HepG2 (cell line): ENCODE measurements around the gene SLC5A10. TPM values are rescaled to one million over a fixed set of nuclear protein-coding genes. Genes with fewer than 3 reads are reported as not detected.

ENCODE experiments used
- ATAC-seq: fragments of 200-7000 bp; cut with Tn5 transposase; 3 replicates; pipeline ENCODE4 v1.9.1; 2020; ENCODE audit warnings: mild to moderate bottlenecking, moderate library complexity
- BruUV-seq: library from RNA; stranded (reverse); fragments of 400-500 nt; replicated peaks from 2 replicates; lab custom pipeline; 2021; lab: Mats Ljungman, UMichigan
- CTCF ChIA-PET: fragments of 300-600 bp; formaldehyde crosslinking; extraction: SDS; loops from one replicate; lab custom pipeline; 2021; ENCODE audit warnings: low total read pairs, inconsistent platforms, low intra/inter-chr PET ratio; lab: Yijun Ruan, JAX
- POLR2A ChIA-PET: fragments of 350-600 bp; sonication (Branson Sonifier 250); formaldehyde crosslinking; loops from one replicate; lab custom pipeline; 2020; ENCODE audit warnings: antibody characterized with exemption, inconsistent platforms; lab: Yijun Ruan, JAX
- DNase-seq: peaks from one replicate; pipeline ENCODE4 v3.0.0-alpha.2; 2015; ENCODE audit warnings: low spot score
- FAIRE-seq: peaks from 3 replicates; lab custom pipeline; 2011; peaks lifted over from hg19 to GRCh38; lab: Jason Lieb, UNC
- H2AFZ ChIP-seq: one replicate; pipeline ENCODE4 v1.6.1; 2011; ENCODE audit warnings: low read length, inconsistent platforms
- H3K27ac ChIP-seq: fragments of 300-600 bp; 3 replicates; pipeline ENCODE4 v1.8.0; 2011; ENCODE audit warnings: mixed run types, mild to moderate bottlenecking, mixed read lengths, low read length, inconsistent platforms; ENCODE audit not compliant: insufficient read depth; ENCODE audit errors: extremely low read length
- H3K27me3 ChIP-seq, 2 experiments: fragments of 200-600 bp in 1 of 2; 2 replicates in 1 of 2; 3 replicates in 1 of 2; pipeline versions ENCODE4 v1.6.0 to v1.8.0; 2011; ENCODE audit warnings: low read length in 2 of 2, mild to moderate bottlenecking in 2 of 2, moderate library complexity in 2 of 2, inconsistent platforms in 1 of 2; ENCODE audit not compliant: insufficient read depth in 2 of 2, control insufficient read depth in 1 of 2
- H3K36me3 ChIP-seq, 2 experiments: fragments of 200-600 bp in 1 of 2; replicated peaks in 1 of 2; 2 replicates in 1 of 2; 3 replicates in 1 of 2; pipeline versions ENCODE4 v1.5.1 to v1.8.0; 2011; ENCODE audit warnings: low read length in 2 of 2, inconsistent platforms in 1 of 2; ENCODE audit not compliant: insufficient read depth in 2 of 2, control insufficient read depth in 1 of 2
- H3K4me1 ChIP-seq: 2 replicates; pipeline ENCODE4 v1.5.1; 2012; ENCODE audit warnings: low read length, inconsistent platforms; ENCODE audit not compliant: insufficient read depth
- H3K4me2 ChIP-seq: 2 replicates; pipeline ENCODE4 v1.6.0; 2011; ENCODE audit warnings: low read depth, low read length, inconsistent platforms
- H3K4me3 ChIP-seq, 3 experiments: fragments of 200-600 bp in 1 of 3; sonication (generic), shearing (Covaris generic) in 1 of 3; replicated peaks in 1 of 3; 2 replicates each; pipeline ENCODE4 v1.5.1; 2011 to 2016; ENCODE audit warnings: low read length in 3 of 3, inconsistent platforms in 2 of 3, low read depth in 2 of 3, mild to moderate bottlenecking in 2 of 3, control low read depth in 1 of 3, mixed read lengths in 1 of 3; ENCODE audit not compliant: insufficient read depth in 1 of 3
- H3K79me2 ChIP-seq: one replicate; pipeline ENCODE4 v1.6.1; 2011; ENCODE audit warnings: low read length, inconsistent platforms; ENCODE audit not compliant: insufficient read depth
- H3K9ac ChIP-seq: 2 replicates; pipeline ENCODE4 v1.6.0; 2011; ENCODE audit warnings: mild to moderate bottlenecking, low read depth, low read length, inconsistent platforms; ENCODE audit not compliant: insufficient read depth
- H3K9me3 ChIP-seq: 2 replicates; pipeline ENCODE4 v1.5.1; 2012; ENCODE audit warnings: mild to moderate bottlenecking, low read length
- H4K20me1 ChIP-seq: 2 replicates; pipeline ENCODE4 v1.6.0; 2011; ENCODE audit warnings: inconsistent platforms, mild to moderate bottlenecking, low read length, moderate library complexity; ENCODE audit not compliant: insufficient read depth
- ATF1 ChIP-seq: IDR thresholded peaks from 2 replicates; pipeline ENCODE4 v1.6.1; 2016; ENCODE audit warnings: mild to moderate bottlenecking, control low read depth
- ATF3 ChIP-seq: sonication (generic); formaldehyde crosslinking; IDR thresholded peaks from 2 replicates; pipeline ENCODE4 v1.4.0; 2020; ENCODE audit warnings: missing genetic modification reagents
- ETV5 ChIP-seq: IDR thresholded peaks from 2 replicates; pipeline ENCODE4 v1.6.1; 2018; ENCODE audit warnings: missing biosample characterization, missing genetic modification reagents, inconsistent platforms, borderline replicate concordance
- MAFG ChIP-seq: sonication (generic); formaldehyde crosslinking; IDR thresholded peaks from 2 replicates; pipeline ENCODE4 v1.5.1; 2020; ENCODE audit warnings: mild to moderate bottlenecking, missing genetic modification reagents
- RNF219 ChIP-seq: sonication (generic); formaldehyde crosslinking; IDR thresholded peaks from 2 replicates; pipeline ENCODE4 v1.5.0; 2020; ENCODE audit warnings: mild to moderate bottlenecking, missing genetic modification reagents
- SNAI1 ChIP-seq: sonication (generic); formaldehyde crosslinking; IDR thresholded peaks from 2 replicates; pipeline ENCODE4 v1.5.0; 2020; ENCODE audit warnings: mild to moderate bottlenecking, missing genetic modification reagents, borderline replicate concordance
- SOX13 ChIP-seq, 3 experiments: fragments of 450-650 bp in 1 of 3; sonication (generic) in 1 of 3; formaldehyde crosslinking in 1 of 3; IDR thresholded peaks in 2 of 3; conservative IDR thresholded peaks in 1 of 3; 2 replicates each; pipeline versions ENCODE4 v1.5.0 to v1.6.1; 2016 to 2020; ENCODE audit warnings: antibody characterized with exemption in 1 of 3, mild to moderate bottlenecking in 1 of 3, missing compliant biosample characterization in 1 of 3, missing genetic modification reagents in 1 of 3, moderate library complexity in 1 of 3
- SYNCRIP ChIP-seq: fragments of 200-400 bp; formaldehyde crosslinking; IDR thresholded peaks from 2 replicates; pipeline ENCODE4 v1.6.1; 2018; ENCODE audit warnings: mild to moderate bottlenecking, low read depth, low read length; ENCODE audit not compliant: insufficient read depth
- TEF ChIP-seq: sonication (generic); formaldehyde crosslinking; IDR thresholded peaks from 2 replicates; pipeline ENCODE4 v1.5.0; 2020; ENCODE audit warnings: missing genetic modification reagents
- TFAP4 ChIP-seq: sonication (generic); IDR thresholded peaks from 2 replicates; pipeline ENCODE4 v1.6.1; 2016; ENCODE audit warnings: low read depth, borderline replicate concordance
- ZBTB14 ChIP-seq: sonication (generic); formaldehyde crosslinking; IDR thresholded peaks from 2 replicates; pipeline ENCODE4 v1.4.0; 2020; ENCODE audit warnings: missing genetic modification reagents
- ZIK1 ChIP-seq: sonication (generic); formaldehyde crosslinking; IDR thresholded peaks from 2 replicates; pipeline ENCODE4 v1.5.0; 2020; ENCODE audit warnings: mild to moderate bottlenecking, low read depth, missing genetic modification reagents, borderline replicate concordance
- ZKSCAN1 ChIP-seq: fragments of 150-350 bp; IDR thresholded peaks from 2 replicates; pipeline ENCODE4 v1.6.1; 2014; ENCODE audit warnings: low read length
- ZNF44 ChIP-seq: sonication (generic); formaldehyde crosslinking; IDR thresholded peaks from 2 replicates; pipeline ENCODE4 v1.5.1; 2020; ENCODE audit warnings: mild to moderate bottlenecking, missing genetic modification reagents
- ZNF496 ChIP-seq: sonication (generic); formaldehyde crosslinking; IDR thresholded peaks from 2 replicates; pipeline ENCODE4 v1.8.1; 2023; ENCODE audit warnings: mild to moderate bottlenecking, moderate library complexity, missing genetic modification reagents; ENCODE audit not compliant: insufficient replicate concordance
- ZNF644 ChIP-seq: IDR thresholded peaks from 2 replicates; pipeline ENCODE4 v1.6.1; 2016; ENCODE audit warnings: low read depth
- ZNF75D ChIP-seq: sonication (generic); formaldehyde crosslinking; IDR thresholded peaks from 2 replicates; pipeline ENCODE4 v1.8.1; 2023; ENCODE audit warnings: missing genetic modification reagents, mild to moderate bottlenecking, borderline replicate concordance
- WGBS: methylation state at CpG from one replicate; pipeline ENCODE4 v1.1.6; 2017; ENCODE audit warnings: low lambda C conversion rate; 5-methylcytosine and 5-hydroxymethylcytosine counted together
- in situ Hi-C: cut with HindIII; loops from 2 replicates; pipeline ENCODE4 v1.10.0; 2017; ENCODE audit warnings: low pct_unique_long_range_greater_than_20kb; ENCODE audit not compliant: extremely low pct_ligation_motif_present
- intact Hi-C: fragments of 100-400 bp; cut with micrococcal nuclease; formaldehyde crosslinking; loops from one replicate; pipeline ENCODE4 v1.10.0; 2022; ENCODE audit not compliant: unreplicated experiment
- polyA plus RNA-seq, 8 experiments: library from polyadenylated mRNA; depleted of rRNA in 3 of 8; stranded (reverse) in 7 of 8; unstranded in 1 of 8; fragments of >200 nt; fragmentation: Illumina TruSeq in 4 of 8; extraction: Trizol in 4 of 8; gene quantifications; 2 replicates each; pipeline versions ENCODE4 v1.2.1 to v1.2.3, GENCODE V29; 2011 to 2016; ENCODE audit warnings: low read depth in 4 of 8, missing spikeins in 1 of 8, mixed read lengths in 1 of 8; ENCODE audit not compliant: insufficient read depth in 1 of 8
- total RNA-seq, 5 experiments: library from RNA; depleted of rRNA; stranded (reverse); fragments of >200 nt; fragmentation: Illumina TruSeq; extraction: Trizol; gene quantifications; 2 replicates each; pipeline ENCODE4 v1.2.3, GENCODE V29; 2016; ENCODE audit warnings: low read depth in 1 of 5

The SLC5A10 gene
- total and polyA plus RNA-seq, 2 of the 13 experiments (the other 11 are each of a cell fraction or from before 2014, with no cell fraction given): 0.05 TPM; not detected in 1

GRCh38 chr17:19017804-19018599 is 66.0 kb downstream of the SLC5A10 start (continued):
- TF ChIP-seq ATF3: no peak
- TF ChIP-seq ZNF44 (CRISPR knock-in tag): no peak
- no peak for TF ChIP-seq SYNCRIP
- TF ChIP-seq TFAP4: no peak
- no peak for TF ChIP-seq ZIK1 (CRISPR knock-in tag)

- Histone ChIP-seq H3K9ac (no peak overlapping the region), H3K9me3 (no peaks in the 10 kb centered on the region), H3K4me2 (no peak overlapping the region), H3K4me1 (peaks cover 59% of the 10 kb centered on the region), H3K27me3 (peaks cover 6 to 32% of the 10 kb centered on the region in 2 experiments; a peak in 3 of 5 replicates), H2AFZ (no peak overlapping the region), H4K20me1 (no peaks in the 10 kb centered on the region), H3K36me3 (no peaks in the 10 kb centered on the region), H3K79me2 (no peaks in the 10 kb centered on the region), H3K4me3 (no peak overlapping the region), H3K27ac (no peak overlapping the region)
- ATAC-seq (no peak), DNase-seq (no peak), FAIRE-seq (no peak)
- in situ Hi-C loops (no loop called here), intact Hi-C loops (no loop called here)
- ChIA-PET CTCF (no interaction called here), POLR2A (interaction anchor here (1.9 kb wide), 1 partner anchor 12 kb away, joined by 11 read pairs; no protein-coding TSS in a partner anchor)
- no TSS peak for BruUV-seq
- 64% methylated on average over 5 of the region's 6 CpGs for WGBS
- no peak for TF ChIP-seq SOX13 (IDR thresholded peaks at IDR 0.05)
- TF ChIP-seq SOX13 (CRISPR knock-in tag; conservative IDR thresholded peaks at IDR 0.05 in 1 of 2, IDR thresholded peaks at IDR 0.05 in 1 of 2): no peak
- no peak for TF ChIP-seq SNAI1 (CRISPR knock-in tag)
- no peak for TF ChIP-seq MAFG (CRISPR knock-in tag)
- no peak for TF ChIP-seq ETV5
- TF ChIP-seq ATF1 (CRISPR knock-in tag): no peak
- no peak for TF ChIP-seq TEF (CRISPR knock-in tag)
- TF ChIP-seq ZKSCAN1: no peak
- TF ChIP-seq RNF219 (CRISPR knock-in tag): no peak
- no peak for TF ChIP-seq ZNF496
- TF ChIP-seq ZBTB14: no peak
- TF ChIP-seq ZNF644 (CRISPR knock-in tag): no peak
- TF ChIP-seq ZNF75D (CRISPR knock-in tag): no peak
Measured at GRCh38 chr17:19018600-19018950, 66.6 kb downstream of the SLC5A10 start.
